ENCODE data around the gene CAMK2A. TPM values are rescaled to one million over a fixed set of nuclear protein-coding genes. Genes with fewer than 3 reads are reported as not detected.
A peak's percentile ranks its signal among the peaks of the same experiment; 100 is the strongest.

CAMK2A gene
- total and polyA plus RNA-seq, 4 donors = under 0.01 TPM; not detected in 3

DNA sequence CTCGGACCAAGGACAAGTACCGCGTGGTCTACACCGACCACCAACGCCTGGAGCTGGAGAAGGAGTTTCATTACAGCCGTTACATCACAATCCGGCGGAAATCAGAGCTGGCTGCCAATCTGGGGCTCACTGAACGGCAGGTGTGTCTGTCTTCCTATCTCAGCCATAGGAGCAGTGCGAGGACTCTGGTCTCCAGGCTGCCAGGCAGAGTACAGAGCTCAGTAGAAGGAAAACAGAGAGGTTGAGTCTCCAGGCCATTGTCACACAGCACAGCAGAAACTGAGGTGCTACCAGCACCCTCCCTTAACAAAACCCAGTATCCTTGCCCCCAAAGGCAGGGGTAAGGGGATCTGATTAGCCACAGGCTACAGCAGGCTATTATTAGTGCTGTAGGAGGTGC is 106.8 kb downstream of the CAMK2A start (continued):
- TF ChIP-seq RAD21 (IDR thresholded peaks at IDR 0.05) (no peak), NR2F2 (IDR thresholded peaks at IDR 0.05) (no peak)

DNA sequence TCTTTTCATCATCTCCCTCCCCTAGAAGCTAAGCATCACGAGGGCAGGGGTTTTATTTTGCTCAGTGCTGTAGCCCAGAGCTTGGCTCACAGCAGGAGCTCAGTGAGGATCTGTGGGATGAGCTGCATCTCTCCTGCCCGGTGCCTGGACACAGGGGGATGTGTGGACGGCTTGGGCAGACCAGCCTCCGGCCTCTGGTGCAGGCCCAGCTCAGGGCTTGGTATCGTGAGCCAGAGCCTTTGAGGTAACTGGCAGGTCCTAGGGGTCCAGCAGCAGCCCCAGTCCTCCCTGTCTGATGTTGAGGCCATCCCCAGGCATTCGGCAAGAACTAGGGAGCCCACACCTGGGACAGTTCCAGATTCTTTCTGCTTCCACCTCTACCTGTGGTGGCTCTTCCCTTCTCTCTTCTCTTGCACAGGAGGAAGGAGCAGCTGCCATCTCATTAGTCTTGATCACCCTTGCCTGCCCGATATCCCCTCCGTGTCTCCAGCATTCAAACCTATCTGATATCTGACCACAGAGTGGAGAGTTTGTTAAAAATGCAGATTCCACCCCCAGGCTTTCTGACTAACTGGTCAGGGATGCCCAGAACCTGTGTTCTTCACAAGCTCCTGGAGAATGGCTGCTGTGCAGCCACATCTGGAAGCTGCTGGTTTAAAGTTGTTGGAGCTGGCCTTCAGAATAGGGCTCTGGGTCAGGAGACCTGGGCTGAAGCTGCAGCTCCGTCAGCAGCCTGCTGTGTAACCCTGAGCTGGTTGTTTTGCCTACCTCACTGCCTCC is 107.6 kb downstream of the CAMK2A start:
- no peak overlapping the region for H3K9ac ChIP-seq (ENCODE audit: low read depth in 1 of 2, low read length in 2 of 2)
- 90% methylated on average over 9 of the region's 9 CpGs for WGBS
- peaks cover 8 to 26% (median 15%) of the 10 kb centered on the region in 4 donors for H3K4me1 ChIP-seq (ENCODE audit: control insufficient read depth in 4 of 4, insufficient read depth in 4 of 4, low read length in 3 of 4)
- DNase-seq (ENCODE audit: low spot score) = no peak
- no peaks in the 10 kb centered on the region for H3K27me3 ChIP-seq (ENCODE audit: control insufficient read depth in 4 of 4, insufficient read depth in 4 of 4, low read length in 3 of 4)
- TF ChIP-seq GABPA (IDR thresholded peaks at IDR 0.05 in 1 of 2, conservative IDR thresholded peaks at IDR 0.05 in 1 of 2) = no peak
- TF ChIP-seq RAD21 (IDR thresholded peaks at IDR 0.05) = no peak
- no peaks in the 10 kb centered on the region for H3K36me3 ChIP-seq (ENCODE audit: control insufficient read depth in 4 of 4, insufficient read depth in 3 of 4, low read depth in 1 of 4, low read length in 3 of 4)
- no peaks in the 10 kb centered on the region for H3K9me3 ChIP-seq (ENCODE audit: control insufficient read depth in 4 of 4, low read length in 3 of 4)
- H3K4me3 ChIP-seq (ENCODE audit: low read depth in 1 of 3, low read length in 3 of 3) = no peak overlapping the region
- H3K27ac ChIP-seq (ENCODE audit: low read depth in 1 of 2, low read length in 2 of 2) = no peak overlapping the region

DNA sequence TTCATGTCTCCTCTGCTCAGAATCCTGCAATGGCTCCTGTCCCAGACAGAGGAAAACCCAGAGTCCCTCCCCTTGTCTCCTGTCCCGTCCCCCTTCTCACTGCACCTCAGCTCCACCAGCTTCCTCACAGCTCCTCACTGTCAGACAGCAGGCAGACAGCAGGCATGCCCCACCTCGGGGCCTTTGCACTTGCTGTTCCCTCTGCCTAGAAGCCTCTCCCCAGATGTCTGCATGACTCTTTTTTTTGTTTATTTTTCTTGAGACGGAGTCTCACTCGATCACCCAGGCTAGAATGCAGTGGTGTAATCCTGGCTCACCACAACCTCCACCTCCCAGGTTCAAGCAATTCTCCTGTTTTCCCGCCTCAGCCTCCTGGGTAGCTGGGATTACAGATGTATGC is 108.5 kb downstream of the CAMK2A start:
- WGBS = 79% methylated on average over 5 of the region's 5 CpGs
- Histone ChIP-seq H3K27me3 (ENCODE audit: control insufficient read depth in 4 of 4, insufficient read depth in 4 of 4, low read length in 3 of 4) (no peaks in the 10 kb centered on the region), H3K9ac (ENCODE audit: low read depth in 1 of 2, low read length in 2 of 2) (no peak overlapping the region), H3K4me1 (ENCODE audit: control insufficient read depth in 4 of 4, insufficient read depth in 4 of 4, low read length in 3 of 4) (peaks cover 8 to 19% (median 12%) of the 10 kb centered on the region in 4 donors), H3K27ac (ENCODE audit: low read depth in 1 of 2, low read length in 2 of 2) (peak overlapping the region; percentile 58 to 59), H3K4me3 (ENCODE audit: low read depth in 1 of 3, low read length in 3 of 3) (no peak overlapping the region), H3K9me3 (ENCODE audit: control insufficient read depth in 4 of 4, low read length in 3 of 4) (no peaks in the 10 kb centered on the region), H3K36me3 (ENCODE audit: control insufficient read depth in 4 of 4, insufficient read depth in 3 of 4, low read depth in 1 of 4, low read length in 3 of 4) (no peaks in the 10 kb centered on the region)
- DNase-seq (ENCODE audit: low spot score) = no peak
- TF ChIP-seq RAD21 (IDR thresholded peaks at IDR 0.05) (no peak), HNF4G (IDR thresholded peaks at IDR 0.05) (no peak), TAF1 (conservative IDR thresholded peaks at IDR 0.05) (no peak), JUND (IDR thresholded peaks at IDR 0.05) (no peak), EGR1 (IDR thresholded peaks at IDR 0.05; ENCODE audit: low read depth in 2 of 2) (no peak), FOXA2 (IDR thresholded peaks at IDR 0.05) (no peak), RXRA (IDR thresholded peaks at IDR 0.05) (no peak), GABPA (IDR thresholded peaks at IDR 0.05 in 1 of 2, conservative IDR thresholded peaks at IDR 0.05 in 1 of 2) (no peak), YY1 (IDR thresholded peaks at IDR 0.05) (no peak), NR2F2 (IDR thresholded peaks at IDR 0.05) (no peak), FOXA1 (IDR thresholded peaks at IDR 0.05) (no peak)
- TF ChIP-seq, protein P1, sequence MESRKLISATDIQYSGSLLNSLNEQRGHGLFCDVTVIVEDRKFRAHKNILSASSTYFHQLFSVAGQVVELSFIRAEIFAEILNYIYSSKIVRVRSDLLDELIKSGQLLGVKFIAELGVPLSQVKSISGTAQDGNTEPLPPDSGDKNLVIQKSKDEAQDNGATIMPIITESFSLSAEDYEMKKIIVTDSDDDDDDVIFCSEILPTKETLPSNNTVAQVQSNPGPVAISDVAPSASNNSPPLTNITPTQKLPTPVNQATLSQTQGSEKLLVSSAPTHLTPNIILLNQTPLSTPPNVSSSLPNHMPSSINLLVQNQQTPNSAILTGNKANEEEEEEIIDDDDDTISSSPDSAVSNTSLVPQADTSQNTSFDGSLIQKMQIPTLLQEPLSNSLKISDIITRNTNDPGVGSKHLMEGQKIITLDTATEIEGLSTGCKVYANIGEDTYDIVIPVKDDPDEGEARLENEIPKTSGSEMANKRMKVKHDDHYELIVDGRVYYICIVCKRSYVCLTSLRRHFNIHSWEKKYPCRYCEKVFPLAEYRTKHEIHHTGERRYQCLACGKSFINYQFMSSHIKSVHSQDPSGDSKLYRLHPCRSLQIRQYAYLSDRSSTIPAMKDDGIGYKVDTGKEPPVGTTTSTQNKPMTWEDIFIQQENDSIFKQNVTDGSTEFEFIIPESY (IDR thresholded peaks at IDR 0.05) = no peak
- TF ChIP-seq, protein P2, sequence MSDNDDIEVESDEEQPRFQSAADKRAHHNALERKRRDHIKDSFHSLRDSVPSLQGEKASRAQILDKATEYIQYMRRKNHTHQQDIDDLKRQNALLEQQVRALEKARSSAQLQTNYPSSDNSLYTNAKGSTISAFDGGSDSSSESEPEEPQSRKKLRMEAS (IDR thresholded peaks at IDR 0.05) = no peak
- TF ChIP-seq, protein P3, sequence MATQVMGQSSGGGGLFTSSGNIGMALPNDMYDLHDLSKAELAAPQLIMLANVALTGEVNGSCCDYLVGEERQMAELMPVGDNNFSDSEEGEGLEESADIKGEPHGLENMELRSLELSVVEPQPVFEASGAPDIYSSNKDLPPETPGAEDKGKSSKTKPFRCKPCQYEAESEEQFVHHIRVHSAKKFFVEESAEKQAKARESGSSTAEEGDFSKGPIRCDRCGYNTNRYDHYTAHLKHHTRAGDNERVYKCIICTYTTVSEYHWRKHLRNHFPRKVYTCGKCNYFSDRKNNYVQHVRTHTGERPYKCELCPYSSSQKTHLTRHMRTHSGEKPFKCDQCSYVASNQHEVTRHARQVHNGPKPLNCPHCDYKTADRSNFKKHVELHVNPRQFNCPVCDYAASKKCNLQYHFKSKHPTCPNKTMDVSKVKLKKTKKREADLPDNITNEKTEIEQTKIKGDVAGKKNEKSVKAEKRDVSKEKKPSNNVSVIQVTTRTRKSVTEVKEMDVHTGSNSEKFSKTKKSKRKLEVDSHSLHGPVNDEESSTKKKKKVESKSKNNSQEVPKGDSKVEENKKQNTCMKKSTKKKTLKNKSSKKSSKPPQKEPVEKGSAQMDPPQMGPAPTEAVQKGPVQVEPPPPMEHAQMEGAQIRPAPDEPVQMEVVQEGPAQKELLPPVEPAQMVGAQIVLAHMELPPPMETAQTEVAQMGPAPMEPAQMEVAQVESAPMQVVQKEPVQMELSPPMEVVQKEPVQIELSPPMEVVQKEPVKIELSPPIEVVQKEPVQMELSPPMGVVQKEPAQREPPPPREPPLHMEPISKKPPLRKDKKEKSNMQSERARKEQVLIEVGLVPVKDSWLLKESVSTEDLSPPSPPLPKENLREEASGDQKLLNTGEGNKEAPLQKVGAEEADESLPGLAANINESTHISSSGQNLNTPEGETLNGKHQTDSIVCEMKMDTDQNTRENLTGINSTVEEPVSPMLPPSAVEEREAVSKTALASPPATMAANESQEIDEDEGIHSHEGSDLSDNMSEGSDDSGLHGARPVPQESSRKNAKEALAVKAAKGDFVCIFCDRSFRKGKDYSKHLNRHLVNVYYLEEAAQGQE (IDR thresholded peaks at IDR 0.05) = no peak
